HG03159 (cell line): ENCODE measurements around the gene GATB.

Source experiments
- ATAC-seq: cut with Tn5 transposase; IDR thresholded peaks from one replicate; pipeline ENCODE4 v1.9.1; 2021; ENCODE audit warnings: mild to moderate bottlenecking, moderate library complexity; ENCODE audit not compliant: unreplicated experiment

GATB gene

DNA sequence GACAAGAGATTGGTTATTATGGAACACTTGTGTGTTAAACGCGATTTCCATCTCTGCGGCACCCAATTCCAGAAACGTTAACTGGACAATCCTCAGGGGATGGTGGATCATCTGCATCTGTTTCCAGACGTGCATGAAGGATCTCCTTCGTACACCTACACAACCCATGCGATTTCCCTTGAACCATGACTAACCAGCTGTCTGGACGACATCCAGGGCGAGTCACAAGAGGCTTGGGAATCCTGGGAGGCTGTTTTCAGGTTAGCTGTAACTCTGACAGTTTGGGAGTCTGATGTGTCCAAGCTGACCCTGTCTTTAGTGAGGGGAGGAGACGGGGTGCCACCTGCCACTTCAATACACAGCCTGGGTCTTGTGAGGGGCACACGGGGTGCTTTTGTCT, 84.5 kb downstream of the GATB start:
- ATAC-seq, result no peak

DNA sequence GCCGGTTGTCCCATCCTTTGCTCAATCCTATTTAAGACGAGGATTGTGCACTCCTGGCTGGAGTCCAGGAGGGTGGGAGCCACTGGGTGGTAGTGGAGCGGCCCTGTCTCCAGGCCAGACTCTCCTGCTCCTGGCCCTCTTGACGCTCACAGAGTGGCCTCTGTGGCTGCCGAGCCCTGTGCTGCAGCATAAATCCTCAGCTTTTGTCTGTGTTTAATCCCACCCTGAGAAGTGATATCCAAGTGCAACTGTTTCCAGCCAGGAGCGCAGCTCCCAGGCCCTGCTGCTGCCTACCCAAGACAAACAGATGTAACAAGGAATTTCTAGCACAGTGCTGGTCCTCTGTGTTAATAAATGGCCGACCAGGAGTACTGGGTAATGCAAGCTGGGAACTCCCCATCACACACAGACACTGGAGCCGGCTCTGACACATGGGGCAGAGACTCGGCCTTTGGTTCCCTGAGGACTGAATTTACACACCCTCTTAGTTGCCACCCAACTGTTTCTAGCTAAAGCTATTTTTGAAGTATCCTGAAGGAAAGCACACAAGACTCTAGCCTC, 85.3 kb downstream of the GATB start:
- ATAC-seq, result no peak

- no peak for ATAC-seq
Observed at GRCh38 chr4:151674804-151675391, 85.9 kb downstream of the GATB start.

DNA sequence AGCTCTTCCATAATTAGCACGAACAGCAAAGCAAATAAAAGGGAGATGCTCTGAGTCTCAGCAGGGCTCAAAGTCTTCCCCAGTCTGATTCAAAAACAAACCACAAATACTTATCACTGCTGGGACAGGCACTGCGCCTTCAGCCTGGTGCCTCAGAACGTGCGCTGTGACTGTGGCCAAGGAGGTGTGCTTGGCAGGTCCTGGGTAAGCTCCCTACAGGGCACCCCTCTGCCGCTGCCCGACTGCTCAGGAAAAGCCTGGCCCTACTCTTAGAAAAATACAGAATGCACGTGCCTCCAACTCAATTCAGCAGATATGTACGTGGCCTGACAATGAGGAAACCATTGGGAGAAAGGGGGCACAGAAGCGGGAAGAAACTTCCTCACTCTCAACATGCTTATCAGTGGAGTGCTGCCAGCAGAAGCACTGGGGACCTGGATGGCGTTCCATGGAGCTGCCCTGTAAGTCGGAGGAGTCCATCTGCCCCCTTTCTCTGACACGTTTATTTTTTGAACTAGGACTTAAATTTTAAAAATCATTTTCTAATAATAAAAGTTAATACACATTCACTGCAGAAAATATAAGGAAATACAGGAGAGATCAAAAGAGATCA, 86.8 kb downstream of the GATB start:
- no peak for ATAC-seq

DNA sequence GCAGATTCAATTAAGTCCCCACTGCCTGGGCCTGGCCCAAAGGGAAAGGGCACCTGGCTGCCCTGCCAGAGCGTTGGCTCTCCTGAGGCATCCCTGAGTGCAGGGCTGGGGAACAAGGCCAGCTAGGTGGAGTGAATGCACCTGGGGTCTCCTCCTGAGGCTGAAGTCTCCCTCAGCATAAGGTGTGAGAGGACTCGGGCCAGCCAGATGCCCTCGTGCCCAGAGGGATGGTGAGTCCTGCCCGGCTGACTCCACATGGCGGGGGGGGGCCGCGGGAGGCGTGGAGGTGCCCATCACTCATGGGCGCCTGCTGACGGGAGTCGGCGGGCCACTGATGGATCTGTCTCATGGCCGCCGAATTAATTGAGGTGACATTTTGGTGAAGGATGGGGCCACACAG, 87.8 kb downstream of the GATB start:
- ATAC-seq, result no peak

GRCh38 chr4:151671541-151672059, 89.2 kb downstream of the GATB start:
- ATAC-seq, result no peak

GRCh38 chr4:151670843-151671242, 90.0 kb downstream of the GATB start:
- ATAC-seq, result no peak

DNA sequence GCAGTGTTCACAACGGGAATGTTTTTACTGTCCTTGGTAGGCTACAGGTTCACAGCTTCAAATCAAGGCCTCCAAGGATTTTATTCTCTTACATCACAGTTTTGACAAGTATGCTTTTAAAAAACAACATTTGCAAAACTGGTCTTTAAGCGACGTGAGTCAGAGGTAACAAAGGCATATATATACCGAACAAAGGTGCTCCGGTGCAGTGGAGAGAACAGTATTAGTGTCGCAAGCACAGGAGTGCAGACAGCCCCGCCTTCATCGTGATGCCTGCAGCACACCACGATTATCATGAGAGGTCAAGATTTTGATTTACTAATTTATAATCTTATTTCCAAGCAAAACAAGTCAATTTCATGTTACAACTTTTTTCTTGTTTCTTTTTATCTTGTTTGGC, 90.8 kb downstream of the GATB start:
- ATAC-seq, result no peak

DNA sequence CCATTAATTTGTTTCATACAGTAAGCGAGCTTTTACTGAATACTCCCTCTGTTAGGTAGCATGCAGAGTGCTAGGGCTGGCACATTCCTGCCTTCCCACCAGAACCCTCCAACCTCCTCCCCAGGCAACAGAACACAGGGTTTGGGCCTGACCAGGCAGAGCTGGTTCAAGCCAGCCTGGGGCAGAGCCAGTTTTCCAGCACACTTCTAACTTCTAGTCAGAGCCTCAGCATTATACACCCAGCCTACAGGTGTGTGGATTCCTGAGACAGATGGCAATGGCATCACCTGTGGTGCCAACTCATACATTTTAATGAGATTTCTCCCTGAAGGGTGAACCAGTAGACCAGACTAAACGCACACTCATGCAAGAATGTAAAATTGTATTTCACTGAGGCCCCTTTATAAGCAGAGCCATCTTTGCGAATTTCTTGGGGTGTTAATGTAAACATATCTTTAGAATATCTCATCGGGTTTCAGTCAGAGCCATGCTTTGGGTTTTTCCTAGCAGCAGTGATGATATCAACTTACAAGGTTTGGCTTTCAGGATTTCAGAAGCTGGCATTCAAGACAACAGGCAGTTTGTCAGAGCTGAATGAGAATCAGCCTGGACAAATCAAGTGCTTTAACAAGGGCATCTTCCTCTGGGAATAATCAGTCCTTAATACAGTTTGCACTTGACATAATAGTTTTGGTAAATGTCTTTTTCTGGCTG, 92.0 kb downstream of the GATB start:
- ATAC-seq, result no peak

- no peak for ATAC-seq
Observed at GRCh38 chr4:151667666-151668065, 93.1 kb downstream of the GATB start.

- ATAC-seq, result no peak
Observed at GRCh38 chr4:151667048-151667447, 93.8 kb downstream of the GATB start.

DNA sequence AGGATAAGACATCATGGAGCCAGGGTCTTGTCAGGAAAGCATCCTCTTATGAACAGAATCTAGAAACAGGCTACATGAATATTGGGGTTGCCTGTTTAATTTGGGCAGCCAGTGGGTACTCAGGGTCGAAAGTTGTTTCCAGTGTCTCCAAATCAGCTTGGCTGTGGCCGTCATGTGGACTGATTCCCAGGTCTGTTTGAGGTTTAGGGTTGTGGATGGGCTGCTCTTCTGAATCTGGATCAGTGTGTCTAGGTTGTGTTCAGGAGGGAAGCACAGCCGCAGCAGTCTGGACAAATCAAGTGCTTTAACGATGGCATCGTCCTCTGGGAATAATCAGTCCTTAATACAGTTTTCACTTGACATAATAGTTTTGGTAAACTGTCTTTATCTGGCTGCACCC, 94.3 kb downstream of the GATB start:
- ATAC-seq, result no peak

- no peak for ATAC-seq
Observed at GRCh38 chr4:151665785-151666127, 95.1 kb downstream of the GATB start.

- ATAC-seq, result no peak
Observed at GRCh38 chr4:151665022-151665784, 95.6 kb downstream of the GATB start.

- ATAC-seq, result no peak
Observed at GRCh38 chr4:151664289-151664688, 96.5 kb downstream of the GATB start.

DNA sequence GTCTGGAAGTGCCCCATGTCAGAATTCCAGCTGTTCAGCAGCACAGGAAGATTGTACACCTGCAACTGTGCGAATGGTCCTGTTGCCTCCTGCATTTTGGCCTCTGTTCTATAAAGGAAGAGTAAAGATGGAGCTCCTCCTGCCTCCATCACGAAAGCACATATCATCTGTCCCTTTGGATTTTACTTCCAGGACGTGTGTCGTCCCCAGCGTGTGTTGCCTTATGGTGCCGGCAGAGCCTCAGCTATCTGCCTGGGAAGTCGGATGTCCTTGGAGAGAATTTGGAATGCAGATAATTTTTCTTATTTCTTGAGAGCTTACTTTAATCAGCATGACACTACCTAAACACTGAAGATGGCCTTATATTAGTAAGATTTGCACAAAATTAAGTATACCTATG, 97.7 kb downstream of the GATB start:
- no peak for ATAC-seq

DNA sequence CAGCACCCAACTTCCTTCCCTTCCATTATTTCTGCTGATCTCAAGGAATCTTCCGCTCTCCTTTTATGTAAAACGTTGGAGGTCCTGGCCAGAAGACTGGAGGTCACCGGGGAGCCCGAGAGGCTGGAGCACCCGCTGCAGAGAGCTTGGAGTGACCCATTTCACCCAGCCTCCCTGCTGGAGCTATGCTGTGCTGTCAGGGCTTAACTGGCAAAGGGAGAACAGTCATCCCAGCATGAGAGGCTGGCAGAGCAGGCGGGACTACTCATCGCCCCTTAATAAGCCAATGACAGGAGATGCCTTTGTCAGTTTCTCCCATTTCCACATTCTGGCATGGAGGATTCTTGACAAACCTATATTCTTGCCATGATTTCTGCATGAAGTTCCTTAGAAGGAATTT, 98.9 kb downstream of the GATB start:
- no peak for ATAC-seq

DNA sequence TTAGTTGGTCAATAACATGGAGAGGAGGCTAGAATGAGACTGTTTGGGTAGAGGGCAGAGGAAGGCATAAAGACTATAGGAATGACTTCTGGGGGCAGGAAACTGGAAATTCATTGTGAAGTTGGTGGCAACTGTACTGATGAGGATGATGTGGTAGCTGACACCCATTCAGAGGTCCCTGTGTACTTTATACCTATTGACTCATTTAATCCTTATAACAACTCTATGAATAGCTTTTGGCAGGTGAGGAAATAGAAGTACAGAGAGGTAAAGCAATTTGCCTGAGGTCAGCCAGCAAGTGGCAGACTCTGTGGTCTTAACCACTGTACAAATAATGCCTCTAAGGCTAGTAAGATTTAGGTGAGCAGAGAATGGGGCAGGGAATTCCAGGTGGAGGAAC, 100.1 kb downstream of the GATB start:
- no peak for ATAC-seq

DNA sequence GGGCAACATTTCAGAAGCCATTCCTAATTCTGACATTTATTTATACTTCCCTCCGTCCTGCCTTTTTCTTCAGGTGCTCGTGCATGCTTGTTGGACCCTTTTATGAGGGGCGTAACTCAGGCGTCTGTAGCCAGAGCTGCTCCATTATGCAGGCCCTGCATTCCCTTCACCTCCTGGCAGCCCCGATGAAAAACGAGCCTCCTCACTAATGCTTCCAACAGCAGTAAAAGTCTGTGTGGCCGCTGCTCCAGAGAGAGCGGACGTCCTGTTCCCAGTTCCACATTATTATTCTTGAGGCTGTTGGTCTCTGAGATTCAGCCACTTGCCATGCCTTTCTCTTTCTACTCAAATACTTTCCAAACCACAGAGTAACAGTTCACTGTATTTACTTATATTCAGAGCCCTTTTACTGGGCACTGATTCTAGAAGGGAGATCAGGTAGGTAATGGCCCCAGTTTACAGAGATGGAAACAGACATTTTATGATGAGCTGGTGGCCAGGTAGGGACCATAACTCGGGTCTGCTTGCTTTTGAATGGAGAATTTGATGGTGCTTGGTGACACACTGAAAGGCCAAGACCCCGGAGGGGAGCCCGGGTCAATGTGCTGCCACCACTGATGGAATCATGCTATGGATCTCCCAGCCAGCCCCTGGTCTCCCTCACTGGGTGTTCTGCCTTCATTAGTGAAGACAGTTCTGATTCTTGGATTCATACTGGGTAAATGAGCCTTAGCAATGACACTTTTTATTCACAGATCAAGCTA, 101.0 kb downstream of the GATB start:
- no peak for ATAC-seq

- ATAC-seq, result no peak
Observed at GRCh38 chr4:151658959-151659600, 101.7 kb downstream of the GATB start.
